WTC11 (cell line): Measurements from ENCODE around the gene ARHGAP26. TPM values are rescaled to one million over a fixed set of nuclear protein-coding genes. Genes with fewer than 3 reads are reported as not detected.

Experiments
- ATAC-seq: fragments of 200-7000 bp; cut with Tn5 transposase; 2 replicates; pipeline ENCODE4 v1.10.0; 2021; ENCODE audit warnings: mild to moderate bottlenecking, moderate library complexity
- CTCF ChIA-PET: fragments of 300-600 bp; sonication (Branson Sonifier 250); formaldehyde crosslinking; loops from one replicate; lab custom pipeline; 2021; ENCODE audit warnings: antibody characterized with exemption; lab: Charles Lee
- POLR2A ChIA-PET: fragments of 350-600 bp; sonication (Branson Sonifier 250); formaldehyde crosslinking; loops from one replicate; lab custom pipeline; 2021; ENCODE audit warnings: antibody characterized with exemption; lab: Charles Lee
- DNase-seq: peaks from one replicate; pipeline ENCODE4 v3.0.0; 2021; ENCODE audit warnings: low spot score
- H3K27ac Mint-ChIP-seq: 2 replicates; pipeline ENCODE4 v1.8.0; 2021; ENCODE audit warnings: mixed read lengths
- H3K27me3 Mint-ChIP-seq: 2 replicates; pipeline ENCODE4 v1.8.0; 2021; ENCODE audit warnings: low read depth, mild to moderate bottlenecking, moderate library complexity, mixed read lengths
- H3K36me3 Mint-ChIP-seq: 2 replicates; pipeline ENCODE4 v1.8.0; 2021; ENCODE audit warnings: mixed read lengths
- H3K4me1 Mint-ChIP-seq: 2 replicates; pipeline ENCODE4 v1.8.0; 2022; ENCODE audit warnings: mixed read lengths
- H3K4me3 Mint-ChIP-seq: 2 replicates; pipeline ENCODE4 v1.8.0; 2021; ENCODE audit warnings: mild to moderate bottlenecking, moderate library complexity, mixed read lengths
- H3K9me3 Mint-ChIP-seq: 2 replicates; pipeline ENCODE4 v1.8.0; 2021; ENCODE audit warnings: mixed read lengths
- CBFB ChIP-seq: sonication (generic); formaldehyde crosslinking; IDR thresholded peaks from 2 replicates; pipeline ENCODE4 v1.8.1; 2022; ENCODE audit warnings: mild to moderate bottlenecking, low read depth, missing genetic modification reagents
- CREB1 ChIP-seq: sonication (generic); formaldehyde crosslinking; IDR thresholded peaks from 2 replicates; pipeline ENCODE4 v1.8.0; 2023; ENCODE audit warnings: mild to moderate bottlenecking, missing genetic modification reagents
- CREM ChIP-seq: sonication (generic); formaldehyde crosslinking; IDR thresholded peaks from 2 replicates; pipeline ENCODE4 v1.8.1; 2022; ENCODE audit warnings: mild to moderate bottlenecking, missing genetic modification reagents, moderate library complexity
- ETV6 ChIP-seq: sonication (generic); formaldehyde crosslinking; IDR thresholded peaks from 2 replicates; pipeline ENCODE4 v1.8.1; 2022; ENCODE audit warnings: mild to moderate bottlenecking, missing genetic modification reagents
- FOXJ3 ChIP-seq: sonication (generic); formaldehyde crosslinking; IDR thresholded peaks from 2 replicates; pipeline ENCODE4 v1.9.0; 2021; ENCODE audit warnings: missing genetic modification reagents, mild to moderate bottlenecking, borderline replicate concordance
- JAZF1 ChIP-seq: fragments of 250-450 bp; sonication (Bioruptor Pico); IDR thresholded peaks from 2 replicates; pipeline ENCODE4 v1.9.0; 2021; ENCODE audit warnings: moderate library complexity, mild to moderate bottlenecking, inconsistent platforms
- JUN ChIP-seq: sonication (generic); formaldehyde crosslinking; IDR thresholded peaks from 2 replicates; pipeline ENCODE4 v1.8.0; 2023; ENCODE audit warnings: mild to moderate bottlenecking, missing genetic modification reagents
- NFYB ChIP-seq: sonication (generic); formaldehyde crosslinking; conservative IDR thresholded peaks from 2 replicates; pipeline ENCODE4 v1.8.0; 2022; ENCODE audit warnings: low read depth, missing genetic modification reagents
- RELA ChIP-seq: sonication (generic); formaldehyde crosslinking; IDR thresholded peaks from 2 replicates; pipeline ENCODE4 v1.8.1; 2022; ENCODE audit warnings: missing genetic modification reagents, mild to moderate bottlenecking, borderline replicate concordance
- RORB ChIP-seq: fragments of 250-450 bp; sonication (Bioruptor Pico); IDR thresholded peaks from 2 replicates; pipeline ENCODE4 v1.9.0; 2021; ENCODE audit warnings: mild to moderate bottlenecking
- SMAD3 ChIP-seq: sonication (generic); formaldehyde crosslinking; IDR thresholded peaks from 2 replicates; pipeline ENCODE4 v1.8.0; 2022; ENCODE audit warnings: missing genetic modification reagents, mild to moderate bottlenecking, borderline replicate concordance
- TCF7 ChIP-seq: sonication (generic); formaldehyde crosslinking; IDR thresholded peaks from 2 replicates; pipeline ENCODE4 v1.8.0; 2022; ENCODE audit warnings: mild to moderate bottlenecking, low read depth, missing genetic modification reagents, moderate library complexity
- TEAD1 ChIP-seq: sonication (generic); formaldehyde crosslinking; IDR thresholded peaks from 2 replicates; pipeline ENCODE4 v1.8.0; 2022; ENCODE audit warnings: mild to moderate bottlenecking, missing genetic modification reagents
- TEAD4 ChIP-seq: sonication (generic); formaldehyde crosslinking; IDR thresholded peaks from 2 replicates; pipeline ENCODE4 v1.8.0; 2022; ENCODE audit warnings: mild to moderate bottlenecking, missing genetic modification reagents
- ZNF121 ChIP-seq: sonication (generic); formaldehyde crosslinking; IDR thresholded peaks from 2 replicates; pipeline ENCODE4 v1.8.0; 2023; ENCODE audit warnings: missing genetic modification reagents
- ZNF416 ChIP-seq: fragments of 250-450 bp; sonication (Bioruptor Pico); IDR thresholded peaks from 2 replicates; pipeline ENCODE4 v1.9.0; 2021; ENCODE audit warnings: mild to moderate bottlenecking, inconsistent platforms
- total RNA-seq: library from RNA; stranded (reverse); gene quantifications from 3 replicates; pipeline ENCODE4 v1.2.3, GENCODE V29; 2021
- TF ChIP-seq, protein P1 (sequence below): sonication (generic); formaldehyde crosslinking; IDR thresholded peaks from 2 replicates; pipeline ENCODE4 v1.8.1; 2023; ENCODE audit warnings: mild to moderate bottlenecking, moderate library complexity, missing genetic modification reagents
- TF ChIP-seq, protein P2 (sequence below): sonication (generic); formaldehyde crosslinking; IDR thresholded peaks from 2 replicates; pipeline ENCODE4 v1.8.1; 2022; ENCODE audit warnings: mild to moderate bottlenecking, moderate library complexity, missing genetic modification reagents
- TF ChIP-seq, protein P3 (sequence below): sonication (generic); formaldehyde crosslinking; IDR thresholded peaks from 2 replicates; pipeline ENCODE4 v1.8.1; 2022; ENCODE audit warnings: mild to moderate bottlenecking, missing genetic modification reagents, moderate library complexity, borderline replicate concordance
- TF ChIP-seq, protein P4 (sequence below): sonication (generic); formaldehyde crosslinking; conservative IDR thresholded peaks from 2 replicates; pipeline ENCODE4 v1.8.1; 2023; ENCODE audit warnings: mild to moderate bottlenecking, low read depth, missing genetic modification reagents, moderate library complexity
- TF ChIP-seq, protein P5 (sequence below): fragments of 250-450 bp; sonication (Bioruptor Pico); IDR thresholded peaks from 2 replicates; pipeline ENCODE4 v1.9.0; 2021; ENCODE audit warnings: mild to moderate bottlenecking

ARHGAP26 gene
- total RNA-seq, 1 experiment from 2014 or later, result 22.3 TPM

DNA sequence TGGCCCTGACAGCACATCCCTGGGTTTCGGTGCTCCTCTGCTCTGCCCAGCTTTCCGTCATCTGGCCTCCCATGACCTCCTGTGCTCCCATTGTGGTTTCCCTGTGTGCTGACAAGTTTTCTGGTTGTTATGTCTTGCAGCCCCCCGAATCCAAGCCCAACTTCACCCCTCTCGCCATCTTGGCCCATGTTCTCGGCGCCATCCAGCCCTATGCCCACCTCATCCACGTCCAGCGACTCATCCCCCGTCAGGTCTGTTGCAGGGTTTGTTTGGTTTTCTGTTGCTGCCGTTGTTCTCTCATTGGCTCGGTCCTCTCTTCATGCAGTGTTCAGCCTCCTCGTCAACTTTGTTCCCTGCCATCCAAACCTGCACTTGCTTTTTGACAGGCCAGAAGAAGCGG is 436.9 kb downstream of the ARHGAP26 start (continued):
- TF ChIP-seq, protein P1, sequence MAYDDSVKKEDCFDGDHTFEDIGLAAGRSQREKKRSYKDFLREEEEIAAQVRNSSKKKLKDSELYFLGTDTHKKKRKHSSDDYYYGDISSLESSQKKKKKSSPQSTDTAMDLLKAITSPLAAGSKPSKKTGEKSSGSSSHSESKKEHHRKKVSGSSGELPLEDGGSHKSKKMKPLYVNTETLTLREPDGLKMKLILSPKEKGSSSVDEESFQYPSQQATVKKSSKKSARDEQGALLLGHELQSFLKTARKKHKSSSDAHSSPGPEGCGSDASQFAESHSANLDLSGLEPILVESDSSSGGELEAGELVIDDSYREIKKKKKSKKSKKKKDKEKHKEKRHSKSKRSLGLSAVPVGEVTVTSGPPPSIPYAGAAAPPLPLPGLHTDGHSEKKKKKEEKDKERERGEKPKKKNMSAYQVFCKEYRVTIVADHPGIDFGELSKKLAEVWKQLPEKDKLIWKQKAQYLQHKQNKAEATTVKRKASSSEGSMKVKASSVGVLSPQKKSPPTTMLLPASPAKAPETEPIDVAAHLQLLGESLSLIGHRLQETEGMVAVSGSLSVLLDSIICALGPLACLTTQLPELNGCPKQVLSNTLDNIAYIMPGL (CRISPR knock-in tag), result no peak
- TF ChIP-seq FOXJ3 (CRISPR knock-in tag) (no peak), TEAD4 (CRISPR knock-in tag) (no peak), RORB (CRISPR knock-in tag) (no peak)
- TF ChIP-seq, protein P2, sequence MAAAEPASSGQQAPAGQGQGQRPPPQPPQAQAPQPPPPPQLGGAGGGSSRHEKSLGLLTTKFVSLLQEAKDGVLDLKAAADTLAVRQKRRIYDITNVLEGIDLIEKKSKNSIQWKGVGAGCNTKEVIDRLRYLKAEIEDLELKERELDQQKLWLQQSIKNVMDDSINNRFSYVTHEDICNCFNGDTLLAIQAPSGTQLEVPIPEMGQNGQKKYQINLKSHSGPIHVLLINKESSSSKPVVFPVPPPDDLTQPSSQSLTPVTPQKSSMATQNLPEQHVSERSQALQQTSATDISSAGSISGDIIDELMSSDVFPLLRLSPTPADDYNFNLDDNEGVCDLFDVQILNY, result no peak
- TF ChIP-seq, protein P3, sequence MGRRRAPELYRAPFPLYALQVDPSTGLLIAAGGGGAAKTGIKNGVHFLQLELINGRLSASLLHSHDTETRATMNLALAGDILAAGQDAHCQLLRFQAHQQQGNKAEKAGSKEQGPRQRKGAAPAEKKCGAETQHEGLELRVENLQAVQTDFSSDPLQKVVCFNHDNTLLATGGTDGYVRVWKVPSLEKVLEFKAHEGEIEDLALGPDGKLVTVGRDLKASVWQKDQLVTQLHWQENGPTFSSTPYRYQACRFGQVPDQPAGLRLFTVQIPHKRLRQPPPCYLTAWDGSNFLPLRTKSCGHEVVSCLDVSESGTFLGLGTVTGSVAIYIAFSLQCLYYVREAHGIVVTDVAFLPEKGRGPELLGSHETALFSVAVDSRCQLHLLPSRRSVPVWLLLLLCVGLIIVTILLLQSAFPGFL, result no peak
- TF ChIP-seq, protein P4, sequence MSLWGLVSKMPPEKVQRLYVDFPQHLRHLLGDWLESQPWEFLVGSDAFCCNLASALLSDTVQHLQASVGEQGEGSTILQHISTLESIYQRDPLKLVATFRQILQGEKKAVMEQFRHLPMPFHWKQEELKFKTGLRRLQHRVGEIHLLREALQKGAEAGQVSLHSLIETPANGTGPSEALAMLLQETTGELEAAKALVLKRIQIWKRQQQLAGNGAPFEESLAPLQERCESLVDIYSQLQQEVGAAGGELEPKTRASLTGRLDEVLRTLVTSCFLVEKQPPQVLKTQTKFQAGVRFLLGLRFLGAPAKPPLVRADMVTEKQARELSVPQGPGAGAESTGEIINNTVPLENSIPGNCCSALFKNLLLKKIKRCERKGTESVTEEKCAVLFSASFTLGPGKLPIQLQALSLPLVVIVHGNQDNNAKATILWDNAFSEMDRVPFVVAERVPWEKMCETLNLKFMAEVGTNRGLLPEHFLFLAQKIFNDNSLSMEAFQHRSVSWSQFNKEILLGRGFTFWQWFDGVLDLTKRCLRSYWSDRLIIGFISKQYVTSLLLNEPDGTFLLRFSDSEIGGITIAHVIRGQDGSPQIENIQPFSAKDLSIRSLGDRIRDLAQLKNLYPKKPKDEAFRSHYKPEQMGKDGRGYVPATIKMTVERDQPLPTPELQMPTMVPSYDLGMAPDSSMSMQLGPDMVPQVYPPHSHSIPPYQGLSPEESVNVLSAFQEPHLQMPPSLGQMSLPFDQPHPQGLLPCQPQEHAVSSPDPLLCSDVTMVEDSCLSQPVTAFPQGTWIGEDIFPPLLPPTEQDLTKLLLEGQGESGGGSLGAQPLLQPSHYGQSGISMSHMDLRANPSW (CRISPR knock-in tag), result no peak

DNA sequence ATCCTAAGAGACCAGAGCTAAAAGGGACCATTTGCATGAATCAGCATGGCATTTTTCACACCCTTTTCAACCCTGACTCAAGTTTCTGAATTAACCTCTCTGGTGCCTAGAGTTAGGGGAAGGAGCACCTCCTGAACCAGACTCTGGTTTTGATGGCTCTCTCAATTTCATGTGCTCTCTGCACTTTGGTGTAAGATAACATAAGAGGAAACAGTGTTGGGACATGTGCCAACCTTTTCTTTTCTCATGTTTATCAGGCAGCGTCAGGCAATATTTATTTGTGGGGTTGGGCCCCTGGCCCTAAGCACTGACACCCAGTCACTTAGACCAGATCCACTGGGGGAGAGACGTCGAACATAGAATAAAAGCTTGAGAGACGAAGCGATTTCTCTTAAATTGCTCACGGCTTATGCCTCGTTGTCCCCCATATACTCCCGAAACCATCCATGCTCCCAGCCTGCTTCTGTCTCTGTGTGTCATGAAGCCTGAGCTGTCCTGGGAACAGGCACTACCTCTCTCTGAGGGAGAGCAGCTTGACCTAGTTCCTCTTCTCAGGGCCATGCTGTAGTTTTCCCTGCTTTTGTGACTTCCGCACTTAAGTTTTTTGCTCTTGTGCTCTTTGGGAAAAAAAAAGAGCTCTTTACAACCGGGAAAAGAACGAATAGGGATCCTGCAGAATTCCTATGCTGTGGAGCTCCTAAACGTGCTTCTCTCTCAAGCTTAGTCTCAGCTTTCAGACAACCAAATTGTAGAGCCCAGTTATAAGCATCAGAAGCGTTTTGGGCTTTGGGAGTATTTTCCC is 437.6 kb downstream of the ARHGAP26 start:
- no peak overlapping the region for H3K27ac Mint-ChIP-seq
- H3K27me3 Mint-ChIP-seq, result no peaks in the 10 kb centered on the region
- H3K36me3 Mint-ChIP-seq, result peaks cover 6% of the 10 kb centered on the region; the same call in 1 of the 2 replicates
- H3K9me3 Mint-ChIP-seq, result peaks cover 6% of the 10 kb centered on the region; the same call in 1 of the 2 replicates
- DNase-seq (no peak), ATAC-seq (no peak)
- ChIA-PET POLR2A (no interaction called here), CTCF (interaction anchor here (1.4 to 1.9 kb wide), 2 partner anchors 12 to 21 kb away, joined by 4 to 6 read pairs; no protein-coding TSS in a partner anchor)
- TF ChIP-seq SMAD3 (CRISPR knock-in tag), result no peak
- no peak for TF ChIP-seq JAZF1 (CRISPR knock-in tag)
- TF ChIP-seq CBFB (CRISPR knock-in tag), result no peak
- TF ChIP-seq TEAD4 (CRISPR knock-in tag), result no peak
- TF ChIP-seq TCF7 (CRISPR knock-in tag), result no peak
- no peak for TF ChIP-seq ZNF416 (CRISPR knock-in tag)
- no peak for TF ChIP-seq CREM (CRISPR knock-in tag)
- TF ChIP-seq, protein P5, sequence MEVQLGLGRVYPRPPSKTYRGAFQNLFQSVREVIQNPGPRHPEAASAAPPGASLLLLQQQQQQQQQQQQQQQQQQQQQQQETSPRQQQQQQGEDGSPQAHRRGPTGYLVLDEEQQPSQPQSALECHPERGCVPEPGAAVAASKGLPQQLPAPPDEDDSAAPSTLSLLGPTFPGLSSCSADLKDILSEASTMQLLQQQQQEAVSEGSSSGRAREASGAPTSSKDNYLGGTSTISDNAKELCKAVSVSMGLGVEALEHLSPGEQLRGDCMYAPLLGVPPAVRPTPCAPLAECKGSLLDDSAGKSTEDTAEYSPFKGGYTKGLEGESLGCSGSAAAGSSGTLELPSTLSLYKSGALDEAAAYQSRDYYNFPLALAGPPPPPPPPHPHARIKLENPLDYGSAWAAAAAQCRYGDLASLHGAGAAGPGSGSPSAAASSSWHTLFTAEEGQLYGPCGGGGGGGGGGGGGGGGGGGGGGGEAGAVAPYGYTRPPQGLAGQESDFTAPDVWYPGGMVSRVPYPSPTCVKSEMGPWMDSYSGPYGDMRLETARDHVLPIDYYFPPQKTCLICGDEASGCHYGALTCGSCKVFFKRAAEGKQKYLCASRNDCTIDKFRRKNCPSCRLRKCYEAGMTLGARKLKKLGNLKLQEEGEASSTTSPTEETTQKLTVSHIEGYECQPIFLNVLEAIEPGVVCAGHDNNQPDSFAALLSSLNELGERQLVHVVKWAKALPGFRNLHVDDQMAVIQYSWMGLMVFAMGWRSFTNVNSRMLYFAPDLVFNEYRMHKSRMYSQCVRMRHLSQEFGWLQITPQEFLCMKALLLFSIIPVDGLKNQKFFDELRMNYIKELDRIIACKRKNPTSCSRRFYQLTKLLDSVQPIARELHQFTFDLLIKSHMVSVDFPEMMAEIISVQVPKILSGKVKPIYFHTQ, result no peak
- TF ChIP-seq, protein P4 (CRISPR knock-in tag), result no peak
- TF ChIP-seq ZNF121 (CRISPR knock-in tag), result no peak
- no peak for TF ChIP-seq TEAD1 (CRISPR knock-in tag)
- TF ChIP-seq ETV6 (CRISPR knock-in tag), result no peak
- no peak for TF ChIP-seq NFYB (CRISPR knock-in tag)
- TF ChIP-seq JUN (CRISPR knock-in tag), result no peak
- no peak for TF ChIP-seq RELA
- TF ChIP-seq CREB1 (CRISPR knock-in tag), result no peak
- H3K4me1 Mint-ChIP-seq, result peaks cover 27% of the 10 kb centered on the region
- no peak overlapping the region for H3K4me3 Mint-ChIP-seq
